Mammary epithelial cell (primary cell): ENCODE results near the gene POP4.

Source experiments
- EZH2 ChIP-seq: IDR thresholded peaks from 2 replicates; pipeline ENCODE4 v1.6.1; 2012; ENCODE audit warnings: low read length, inconsistent platforms, borderline replicate concordance
- TF ChIP-seq, protein P1 (sequence below), 2 donors: IDR thresholded peaks in 1 of 2; conservative IDR thresholded peaks in 1 of 2; 2 replicates each; pipeline ENCODE4 v1.5.1; 2011 to 2012; ENCODE audit warnings: inconsistent platforms in 2 of 2, low read length in 2 of 2, mild to moderate bottlenecking in 2 of 2, control low read depth in 1 of 2, low read depth in 1 of 2; ENCODE audit not compliant: insufficient read depth in 1 of 2; ENCODE audit errors: extremely low read depth in 1 of 2

DNA sequence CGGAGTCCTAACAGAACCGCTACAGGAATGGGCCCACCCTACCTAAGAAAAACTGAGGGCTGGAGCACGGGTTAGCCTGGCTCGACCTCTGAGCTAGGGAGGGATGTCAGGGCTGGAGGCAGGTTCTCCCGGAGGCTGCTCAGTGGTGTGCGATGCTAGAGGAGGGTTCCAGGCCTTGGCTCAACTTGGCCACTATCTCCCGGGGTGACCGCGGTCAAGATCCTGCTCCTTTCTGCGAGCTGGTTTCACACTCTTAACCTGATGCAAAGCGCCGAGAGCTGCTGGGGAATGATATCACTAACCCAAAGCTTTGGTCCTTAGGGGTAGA lies 301 bp downstream of the POP4 start:
- TF ChIP-seq, protein P1, sequence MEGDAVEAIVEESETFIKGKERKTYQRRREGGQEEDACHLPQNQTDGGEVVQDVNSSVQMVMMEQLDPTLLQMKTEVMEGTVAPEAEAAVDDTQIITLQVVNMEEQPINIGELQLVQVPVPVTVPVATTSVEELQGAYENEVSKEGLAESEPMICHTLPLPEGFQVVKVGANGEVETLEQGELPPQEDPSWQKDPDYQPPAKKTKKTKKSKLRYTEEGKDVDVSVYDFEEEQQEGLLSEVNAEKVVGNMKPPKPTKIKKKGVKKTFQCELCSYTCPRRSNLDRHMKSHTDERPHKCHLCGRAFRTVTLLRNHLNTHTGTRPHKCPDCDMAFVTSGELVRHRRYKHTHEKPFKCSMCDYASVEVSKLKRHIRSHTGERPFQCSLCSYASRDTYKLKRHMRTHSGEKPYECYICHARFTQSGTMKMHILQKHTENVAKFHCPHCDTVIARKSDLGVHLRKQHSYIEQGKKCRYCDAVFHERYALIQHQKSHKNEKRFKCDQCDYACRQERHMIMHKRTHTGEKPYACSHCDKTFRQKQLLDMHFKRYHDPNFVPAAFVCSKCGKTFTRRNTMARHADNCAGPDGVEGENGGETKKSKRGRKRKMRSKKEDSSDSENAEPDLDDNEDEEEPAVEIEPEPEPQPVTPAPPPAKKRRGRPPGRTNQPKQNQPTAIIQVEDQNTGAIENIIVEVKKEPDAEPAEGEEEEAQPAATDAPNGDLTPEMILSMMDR (conservative IDR thresholded peaks at IDR 0.05 in 1 of 2, IDR thresholded peaks at IDR 0.05 in 1 of 2; ENCODE audit: extremely low read depth in 1 of 2, insufficient read depth in 1 of 2, low read depth in 1 of 2, low read length in 2 of 2), result no peak
- no peak for TF ChIP-seq EZH2
